ENCODE measurements around the gene VPS50.
"Not testable (repeated sequence)": the region's sequence is repeated elsewhere in the genome, so short reads cannot be mapped to it uniquely, and the experiment has no call there.

Gene VPS50

DNA sequence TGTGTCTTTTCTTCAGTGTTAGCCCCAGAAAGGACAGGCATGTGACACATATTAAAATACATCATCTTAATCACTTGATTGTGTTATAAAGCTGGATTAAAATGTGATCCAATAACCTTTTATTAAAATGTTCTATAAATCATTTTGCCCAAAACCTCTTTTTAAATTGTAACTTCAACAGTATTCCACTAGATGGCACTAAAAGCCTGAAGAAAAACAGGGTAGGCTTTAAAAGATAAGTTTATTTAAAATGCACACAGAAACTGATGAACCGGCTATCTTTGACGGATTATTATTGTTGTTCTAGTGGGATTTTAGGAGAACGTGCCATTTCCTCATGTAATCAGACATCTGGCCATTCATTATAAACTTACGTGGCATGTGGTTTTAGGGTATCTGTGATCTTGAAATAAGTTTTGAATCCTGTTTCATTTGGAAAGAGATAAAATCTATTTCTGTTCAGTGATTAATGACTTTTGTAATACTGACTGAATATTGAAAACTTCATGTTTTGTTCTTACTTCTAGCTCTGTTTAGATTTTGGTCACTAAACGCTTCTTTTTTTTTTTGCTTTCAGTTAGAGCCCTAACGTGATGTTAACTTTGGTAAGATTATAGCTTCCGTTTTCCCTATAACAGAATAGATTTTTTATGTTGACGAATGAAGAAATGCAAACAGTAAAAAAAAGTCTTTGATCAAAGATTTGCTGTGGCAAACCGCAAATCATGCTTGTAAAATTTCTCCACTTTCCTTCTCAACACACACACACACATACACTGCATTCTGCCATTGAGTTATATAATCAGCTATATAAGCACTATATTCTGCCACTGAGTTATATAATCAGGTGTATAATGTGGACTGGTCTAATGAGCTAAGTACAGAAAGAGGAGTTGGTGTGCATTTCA, 13.6 kb downstream of the VPS50 start:
- no peak for DNase-seq

- DNase-seq = no peak
Measured at GRCh38 chr7:93249491-93250148, 17.5 kb downstream of the VPS50 start.

GRCh38 chr7:93258661-93259060, 26.5 kb downstream of the VPS50 start:
- DNase-seq = no peak

- DNase-seq = no peak
Measured at GRCh38 chr7:93262535-93262934, 30.4 kb downstream of the VPS50 start.

- DNase-seq = no peak
Measured at GRCh38 chr7:93265220-93265619, 33.1 kb downstream of the VPS50 start.

- DNase-seq = no peak
Measured at GRCh38 chr7:93279541-93279940, 47.4 kb downstream of the VPS50 start.

GRCh38 chr7:93284908-93285307, 52.7 kb downstream of the VPS50 start:
- DNase-seq = no peak

GRCh38 chr7:93293229-93293628, 61.1 kb downstream of the VPS50 start:
- no peak for DNase-seq

GRCh38 chr7:93298206-93298605, 66.0 kb downstream of the VPS50 start:
- DNase-seq = no peak

DNA sequence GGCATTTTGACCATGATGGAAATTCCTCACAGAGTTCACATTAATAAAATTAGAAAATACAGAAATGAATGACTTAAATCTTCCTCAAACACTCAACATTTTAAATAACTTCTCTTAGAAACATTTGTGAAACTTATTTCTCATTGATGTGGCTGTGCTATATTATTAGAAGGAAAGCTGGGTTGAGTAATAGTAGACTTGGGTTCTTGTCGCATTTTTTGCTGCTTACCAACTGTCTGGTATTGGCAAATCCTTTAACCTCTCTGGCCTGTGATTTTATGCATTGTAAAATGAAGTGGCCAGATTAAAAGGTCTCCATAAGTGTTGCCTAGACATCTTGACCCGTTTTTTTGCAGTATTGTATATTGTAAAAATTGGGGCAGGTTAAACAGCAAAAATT, 66.5 kb downstream of the VPS50 start:
- DNase-seq = no peak

GRCh38 chr7:93301736-93302135, 69.6 kb downstream of the VPS50 start:
- no peak for DNase-seq

GRCh38 chr7:93307131-93307660, 75.0 kb downstream of the VPS50 start:
- DNase-seq = no peak

DNA sequence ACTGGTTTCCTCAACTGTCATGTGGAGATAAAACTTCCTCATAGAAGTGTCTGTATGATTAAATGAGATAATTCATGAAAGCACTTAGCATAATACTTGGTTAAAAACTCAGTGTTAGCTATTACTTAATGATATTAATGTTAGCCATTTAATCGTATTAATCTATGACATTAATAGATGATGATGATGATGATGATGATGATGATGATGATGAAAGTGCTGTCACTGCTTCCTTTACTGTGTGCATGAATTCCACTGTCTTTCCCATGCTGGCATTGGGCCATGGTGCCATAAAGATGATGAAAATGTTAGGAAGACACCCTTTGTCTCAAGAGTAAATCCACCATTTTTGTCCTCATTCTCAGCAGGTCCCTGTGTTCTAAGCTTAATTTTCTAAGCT, 75.8 kb downstream of the VPS50 start:
- DNase-seq = no peak

GRCh38 chr7:93310346-93310745, 78.2 kb downstream of the VPS50 start:
- DNase-seq = no peak

- no peak for DNase-seq
Measured at GRCh38 chr7:93314449-93314848, 82.3 kb downstream of the VPS50 start.

DNA sequence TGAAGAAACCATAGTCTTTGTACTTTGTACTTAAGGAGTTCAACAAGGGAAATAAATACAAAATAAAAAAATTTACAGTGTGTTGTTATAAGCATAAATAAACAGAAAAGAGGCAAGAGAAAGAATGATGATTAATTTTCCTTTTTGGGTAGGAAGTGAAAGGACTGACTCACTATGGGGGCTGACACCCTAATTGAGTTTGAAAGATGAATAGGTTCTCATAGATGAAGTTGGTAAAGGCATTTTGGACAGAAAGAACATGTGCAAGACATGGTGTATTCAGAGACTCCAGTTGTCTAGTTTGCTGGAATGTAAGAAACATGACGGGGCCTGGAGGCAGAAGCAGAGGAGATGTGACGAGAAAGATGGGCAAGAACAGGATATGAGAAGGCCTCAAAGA, 83.7 kb downstream of the VPS50 start:
- no peak for DNase-seq

GRCh38 chr7:93316730-93317129, 84.6 kb downstream of the VPS50 start:
- no peak for DNase-seq

DNA sequence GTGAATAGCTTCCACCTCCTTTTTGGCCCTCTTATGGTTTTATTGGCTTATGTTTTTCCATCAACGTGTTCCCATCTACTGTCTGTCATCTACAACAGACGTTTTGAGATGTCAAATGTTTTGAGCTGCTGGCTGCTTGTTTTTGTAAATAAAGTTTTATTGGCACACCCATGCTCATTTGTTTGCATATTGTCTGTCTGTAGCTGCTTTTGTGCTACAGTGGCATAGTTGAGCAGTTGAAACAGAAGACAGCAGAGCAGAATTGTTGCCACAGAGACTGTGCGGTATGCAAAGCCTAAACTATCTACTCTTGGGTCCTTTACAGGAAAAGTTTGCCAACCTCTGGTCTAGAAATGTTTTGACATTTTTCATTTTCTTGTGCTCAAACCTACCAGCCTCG, 88.7 kb downstream of the VPS50 start:
- DNase-seq = no peak

DNA sequence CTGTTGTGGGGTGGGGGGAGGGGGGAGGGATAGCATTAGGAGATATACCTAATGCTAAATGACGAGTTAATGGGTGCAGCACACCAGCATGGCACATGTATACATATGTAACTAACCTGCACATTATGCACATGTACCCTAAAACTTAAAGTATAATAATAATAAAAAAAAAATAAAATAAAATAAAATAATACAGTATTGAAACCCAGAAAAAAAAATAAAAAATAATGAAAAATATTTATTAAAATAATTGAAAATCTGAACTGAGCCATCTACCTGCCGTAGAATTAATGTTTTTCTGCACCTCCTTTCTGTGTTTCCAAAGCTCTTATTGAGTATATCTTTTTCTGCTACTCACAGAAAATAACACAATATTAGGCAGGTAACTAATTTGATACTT, 94.1 kb downstream of the VPS50 start:
- not testable (repeated sequence) for DNase-seq

- no peak for DNase-seq
Measured at GRCh38 chr7:93327006-93327633, 95.0 kb downstream of the VPS50 start.

DNA sequence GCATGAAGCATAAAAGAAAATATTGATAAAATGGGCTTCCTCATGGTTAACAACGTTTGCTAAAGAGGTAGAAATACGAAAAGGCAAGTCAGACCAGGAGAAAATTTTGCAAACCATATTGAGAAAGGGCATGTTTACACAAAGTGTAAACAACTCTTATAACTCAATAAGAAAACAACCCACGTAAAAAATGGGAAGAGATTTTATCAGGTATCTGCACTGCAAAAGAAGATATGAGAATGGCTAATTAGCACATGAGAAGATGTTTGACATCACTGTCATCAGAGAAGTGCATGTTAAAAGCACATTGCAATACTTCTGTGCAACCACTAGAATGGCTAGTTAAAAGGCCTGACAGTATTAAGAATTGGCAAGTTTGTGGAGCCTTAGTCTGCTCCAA, 99.5 kb downstream of the VPS50 start:
- no peak for DNase-seq

DNA sequence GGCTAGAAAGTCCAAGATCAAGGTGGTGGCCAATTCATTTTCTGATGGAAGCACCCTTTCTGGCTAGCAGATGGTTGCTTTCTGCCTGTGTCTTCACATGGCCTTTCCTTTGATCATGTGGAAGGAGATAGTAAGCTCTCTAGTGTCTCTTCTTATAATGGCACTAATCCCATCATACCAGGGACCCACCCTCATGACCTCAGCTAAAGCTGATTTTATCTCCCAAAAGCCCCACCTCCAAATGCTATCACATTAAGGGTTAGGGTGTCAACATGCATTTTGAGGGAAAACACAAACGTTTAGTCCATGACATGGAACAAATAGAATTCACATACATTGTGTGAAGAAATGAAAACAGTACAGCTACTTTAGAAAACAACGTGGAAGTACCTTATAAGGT, 100.0 kb downstream of the VPS50 start:
- no peak for DNase-seq

GRCh38 chr7:93337052-93337451, 104.9 kb downstream of the VPS50 start:
- DNase-seq = no peak

DNA sequence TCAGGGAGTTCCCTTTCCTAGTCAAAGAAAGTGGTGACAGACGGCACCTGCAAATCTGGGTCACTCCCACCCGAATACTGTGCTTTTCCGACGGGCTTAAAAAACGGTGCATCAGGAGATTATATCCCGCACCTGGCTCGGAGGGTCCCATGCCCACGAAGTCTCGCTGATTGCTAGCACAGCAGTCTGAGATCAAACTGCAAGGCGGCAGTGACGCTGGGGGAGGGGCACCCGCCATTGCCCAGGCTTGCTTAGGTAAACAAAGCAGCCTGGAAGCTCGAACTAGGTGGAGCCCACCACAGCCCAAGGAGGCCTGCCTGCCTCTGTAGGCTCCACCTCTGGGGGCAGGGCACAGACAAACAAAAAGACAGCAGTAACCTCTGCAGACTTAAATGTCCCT, 110.0 kb downstream of the VPS50 start:
- DNase-seq = not testable (repeated sequence)
